BLaER1 treated with 17β-estradiol and CSF1 and Interleukin-3, amounts not matched to agents 10 nM and 100 nM (cell line): Measurements from ENCODE around the gene LAMC1.
A peak's percentile ranks its signal among the peaks of the same experiment; 100 is the strongest.

Source experiments
- H3K27ac ChIP-seq, 11 experiments: shearing (Covaris generic); formaldehyde crosslinking; 2 replicates each; pipeline ENCODE4 v1.8.1; 2022
- H3K27me3 ChIP-seq, 11 experiments: shearing (Covaris generic); formaldehyde crosslinking; 2 replicates each; pipeline ENCODE4 v1.8.1; 2022
- H3K36me3 ChIP-seq, 11 experiments: shearing (Covaris generic); formaldehyde crosslinking; 2 replicates each; pipeline ENCODE4 v1.8.1; 2022
- H3K4me1 ChIP-seq, 10 experiments: shearing (Covaris generic); formaldehyde crosslinking; 2 replicates each; pipeline ENCODE4 v1.8.1; 2022
- H3K4me2 ChIP-seq, 11 experiments: shearing (Covaris generic); formaldehyde crosslinking; 2 replicates each; pipeline ENCODE4 v1.8.1; 2022
- H3K4me3 ChIP-seq, 10 experiments: shearing (Covaris generic); formaldehyde crosslinking; 2 replicates each; pipeline ENCODE4 v1.8.1; 2022
- H3K9ac ChIP-seq, 11 experiments: shearing (Covaris generic); formaldehyde crosslinking; 2 replicates each; pipeline ENCODE4 v1.8.1; 2022
- H3K9me3 ChIP-seq, 11 experiments: shearing (Covaris generic); formaldehyde crosslinking; replicated peaks in 1 of 11; 2 replicates each; pipeline ENCODE4 v1.8.1; 2022
- H4K20me1 ChIP-seq, 11 experiments: shearing (Covaris generic); formaldehyde crosslinking; 2 replicates each; pipeline ENCODE4 v1.8.1; 2022
- Cebpa-rat ChIP-seq, 11 experiments: shearing (Covaris generic); IDR thresholded peaks; 2 replicates each; pipeline ENCODE4 v1.8.1; 2022

The LAMC1 gene

DNA sequence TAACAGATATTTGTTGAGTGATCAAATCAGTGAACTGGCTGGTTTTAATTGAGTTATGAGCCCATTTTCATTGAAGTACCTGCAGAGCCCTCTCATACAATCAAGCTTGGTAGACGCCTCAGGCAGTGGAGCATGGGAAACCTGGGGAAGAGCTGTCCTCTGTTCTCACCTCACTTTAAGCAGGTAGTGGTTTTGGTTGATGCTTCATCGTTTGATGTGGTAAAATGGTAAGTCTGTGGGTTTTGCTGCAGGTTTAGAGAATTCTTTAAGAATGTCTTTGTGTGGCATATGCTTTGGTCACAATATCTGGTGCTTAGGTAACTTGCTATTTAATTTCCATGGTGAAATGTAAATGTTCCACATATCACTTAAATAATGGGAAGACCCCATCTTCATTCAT is 10.0 kb downstream of the LAMC1 start:
- peaks cover 30 to 69% (median 57%) of the 10 kb centered on the region in 10 experiments for H3K4me1 ChIP-seq
- no peak overlapping the region for H3K27ac ChIP-seq
- H3K4me2 ChIP-seq = peak overlapping the region in 1 of 11 experiments; percentile 7; a peak in 1 of 22 replicates
- TF ChIP-seq Cebpa-rat (IDR thresholded peaks at IDR 0.05) = no peak
- peaks cover 0 to 77% (median 43%) of the 10 kb centered on the region in 11 experiments; a peak in 14 of 22 replicates for H4K20me1 ChIP-seq
- H3K4me3 ChIP-seq = no peak overlapping the region
- no peak overlapping the region for H3K9ac ChIP-seq
- H3K36me3 ChIP-seq = peaks cover 0 to 94% (median 57%) of the 10 kb centered on the region in 11 experiments; a peak in 18 of 22 replicates
- H3K27me3 ChIP-seq = no peaks in the 10 kb centered on the region
- H3K9me3 ChIP-seq = no peaks in the 10 kb centered on the region

DNA sequence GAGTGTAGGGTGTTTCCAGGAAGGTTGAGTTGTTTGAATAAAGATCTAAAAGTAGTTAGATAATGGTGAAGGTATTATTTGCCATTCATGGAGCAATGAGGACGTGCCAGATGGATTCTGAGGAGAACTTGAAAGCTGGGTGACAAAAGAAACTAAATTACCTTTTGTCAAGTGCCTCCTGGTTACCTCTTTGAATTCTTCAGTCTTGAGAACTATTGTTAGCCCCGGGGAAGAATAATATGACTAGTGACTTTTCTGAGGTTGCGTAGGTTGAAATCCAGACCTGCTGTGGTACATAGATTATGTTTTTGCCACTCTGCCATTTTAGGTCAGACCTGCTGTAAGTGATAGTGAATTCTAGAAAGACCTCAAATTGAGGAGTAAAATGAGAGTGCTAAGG is 11.5 kb downstream of the LAMC1 start:
- H3K9me3 ChIP-seq = no peaks in the 10 kb centered on the region
- H3K27me3 ChIP-seq = no peaks in the 10 kb centered on the region
- H3K4me3 ChIP-seq = no peak overlapping the region
- H4K20me1 ChIP-seq = peaks cover 0 to 62% (median 28%) of the 10 kb centered on the region in 11 experiments; a peak in 13 of 22 replicates
- H3K4me2 ChIP-seq = no peak overlapping the region
- H3K4me1 ChIP-seq = peaks cover 37 to 69% (median 60%) of the 10 kb centered on the region in 10 experiments
- H3K9ac ChIP-seq = no peak overlapping the region
- peaks cover 0 to 82% (median 43%) of the 10 kb centered on the region in 11 experiments; a peak in 17 of 22 replicates for H3K36me3 ChIP-seq
- H3K27ac ChIP-seq = peak overlapping the region in 1 of 11 experiments; percentile 12; a peak in 1 of 22 replicates
- TF ChIP-seq Cebpa-rat (IDR thresholded peaks at IDR 0.05) = no peak

DNA sequence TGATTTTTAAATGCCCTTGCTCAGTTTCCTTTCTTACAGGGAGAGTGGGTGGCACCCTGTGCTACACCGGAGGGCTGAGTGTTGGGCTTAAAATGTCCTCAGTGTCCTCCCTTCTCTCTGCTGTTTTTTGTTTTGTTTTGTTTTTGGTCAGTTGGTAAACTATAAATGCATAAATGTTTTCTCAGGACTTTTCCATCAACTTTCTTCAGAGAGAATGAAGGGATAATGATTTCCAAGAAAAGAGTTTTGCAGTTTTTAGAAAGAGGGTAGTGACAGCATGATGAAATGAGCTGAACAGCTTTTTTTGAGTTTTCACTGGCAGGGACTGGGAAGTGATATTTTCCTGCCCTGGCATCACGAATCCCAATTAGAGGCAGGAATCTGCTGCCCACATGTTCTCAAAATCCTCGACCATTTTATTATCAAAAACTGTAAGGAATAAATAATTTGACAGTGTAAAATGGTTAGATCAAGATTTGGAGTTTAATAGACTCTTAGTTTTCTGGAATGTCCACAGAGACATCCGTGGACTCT is 15.2 kb downstream of the LAMC1 start:
- peaks cover 0 to 42% (median 7%) of the 10 kb centered on the region in 11 experiments; a peak in 9 of 22 replicates for H4K20me1 ChIP-seq
- H3K36me3 ChIP-seq = peaks cover 0 to 47% (median 33%) of the 10 kb centered on the region in 11 experiments; a peak in 16 of 22 replicates
- no peaks in the 10 kb centered on the region for H3K27me3 ChIP-seq
- peak overlapping the region in 10 of 11 experiments; percentile 77 to 91 (median 83); a peak in 20 of 22 replicates for H3K4me2 ChIP-seq
- H3K9ac ChIP-seq = peak overlapping the region in 5 of 11 experiments; percentile 11 to 44 (median 24); a peak in 6 of 22 replicates
- TF ChIP-seq Cebpa-rat (IDR thresholded peaks at IDR 0.05) = no peak
- no peaks in the 10 kb centered on the region for H3K9me3 ChIP-seq
- H3K27ac ChIP-seq = peak overlapping the region in 8 of 11 experiments; percentile 32 to 91 (median 82); a peak in 15 of 22 replicates
- H3K4me1 ChIP-seq = peaks cover 39 to 76% (median 67%) of the 10 kb centered on the region in 10 experiments
- no peak overlapping the region for H3K4me3 ChIP-seq

DNA sequence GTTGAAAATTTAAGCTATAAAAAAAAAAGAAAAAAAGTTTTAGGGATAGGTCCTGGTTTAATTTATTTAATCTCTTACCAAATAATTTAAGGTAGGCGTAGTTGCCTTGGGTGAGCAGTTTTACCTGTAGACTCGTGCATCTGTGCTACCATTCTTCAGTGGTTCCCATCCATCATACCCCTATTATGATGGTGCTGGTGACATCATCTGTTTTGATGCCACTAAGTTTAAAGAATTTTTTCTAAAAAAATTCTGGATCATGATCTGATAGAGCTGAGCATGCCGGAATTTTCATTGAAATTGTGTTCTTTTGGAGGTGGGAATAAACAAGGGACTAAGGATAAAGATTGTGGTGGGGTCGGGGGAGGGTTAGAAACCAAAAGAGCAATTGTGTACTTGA is 15.7 kb downstream of the LAMC1 start:
- H3K9ac ChIP-seq = peak overlapping the region in 8 of 11 experiments; percentile 67 to 79 (median 74); a peak in 13 of 22 replicates
- H3K4me2 ChIP-seq = peak overlapping the region in 10 of 11 experiments; percentile 77 to 91 (median 83); a peak in 19 of 22 replicates
- peaks cover 39 to 82% (median 70%) of the 10 kb centered on the region in 10 experiments for H3K4me1 ChIP-seq
- H3K4me3 ChIP-seq = peak overlapping the region in 3 of 10 experiments; percentile 11 to 40 (median 40); a peak in 4 of 20 replicates
- peaks cover 0 to 40% (median 7%) of the 10 kb centered on the region in 11 experiments; a peak in 10 of 22 replicates for H4K20me1 ChIP-seq
- no peaks in the 10 kb centered on the region for H3K9me3 ChIP-seq
- no peak for TF ChIP-seq Cebpa-rat (IDR thresholded peaks at IDR 0.05)
- peak overlapping the region in 9 of 11 experiments; percentile 61 to 91 (median 83); a peak in 17 of 22 replicates for H3K27ac ChIP-seq
- H3K36me3 ChIP-seq = peaks cover 0 to 42% (median 28%) of the 10 kb centered on the region in 11 experiments; a peak in 15 of 22 replicates
- H3K27me3 ChIP-seq = no peaks in the 10 kb centered on the region

DNA sequence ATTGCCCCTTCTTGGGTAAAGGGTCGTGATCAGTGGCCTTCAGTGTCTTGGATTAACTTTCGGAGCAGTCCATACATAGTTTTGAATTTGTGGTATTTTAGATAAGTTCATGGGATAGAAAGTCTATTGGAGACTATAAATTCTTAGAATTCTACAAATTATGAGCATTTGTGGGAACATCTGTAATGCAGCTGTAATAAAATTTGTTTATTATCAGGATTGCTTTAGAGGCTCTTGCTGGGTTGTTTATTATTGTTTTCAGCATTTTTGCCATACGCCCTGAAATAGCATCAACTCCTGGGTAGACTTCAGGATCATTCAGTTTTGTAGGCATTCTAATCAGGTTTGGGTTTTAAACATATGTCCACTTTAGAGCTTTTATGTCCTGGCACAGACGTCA is 16.1 kb downstream of the LAMC1 start:
- Histone ChIP-seq H3K27ac (peak overlapping the region in 10 of 11 experiments; percentile 47 to 91 (median 81); a peak in 18 of 22 replicates), H3K9ac (peak overlapping the region in 9 of 11 experiments; percentile 63 to 79 (median 74); a peak in 19 of 22 replicates), H3K9me3 (no peaks in the 10 kb centered on the region), H3K4me2 (peak overlapping the region; percentile 77 to 91 (median 83)), H4K20me1 (peaks cover 0 to 41% (median 4%) of the 10 kb centered on the region in 11 experiments; a peak in 11 of 22 replicates), H3K4me1 (peaks cover 39 to 86% (median 74%) of the 10 kb centered on the region in 10 experiments), H3K4me3 (peak overlapping the region in 8 of 10 experiments; percentile 5 to 48 (median 40); a peak in 9 of 20 replicates), H3K36me3 (peaks cover 0 to 38% (median 24%) of the 10 kb centered on the region in 11 experiments; a peak in 14 of 22 replicates), H3K27me3 (no peaks in the 10 kb centered on the region)
- no peak for TF ChIP-seq Cebpa-rat (IDR thresholded peaks at IDR 0.05)

DNA sequence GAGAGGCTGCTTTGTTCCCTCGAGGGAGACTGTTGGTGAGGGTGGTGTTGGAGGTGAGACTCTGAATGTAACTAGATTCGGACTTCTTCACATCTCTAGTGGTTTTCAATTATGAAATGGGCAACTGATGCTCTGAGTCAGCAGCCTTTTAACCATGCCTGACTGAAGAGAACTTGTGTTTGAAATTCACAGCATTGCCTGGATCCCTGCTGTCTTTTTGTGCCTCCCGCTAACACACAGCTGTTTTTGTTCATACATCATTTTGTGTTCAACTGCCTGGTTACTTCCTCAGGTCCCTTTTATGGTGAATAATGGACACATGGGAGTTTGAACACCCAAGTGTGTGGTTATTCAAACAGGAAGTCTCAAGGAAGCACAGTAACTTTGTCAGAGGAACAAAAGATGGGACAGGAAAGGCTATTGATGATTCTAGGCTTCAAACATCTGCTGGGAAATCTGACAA is 16.8 kb downstream of the LAMC1 start:
- Histone ChIP-seq H3K36me3 (peaks cover 0 to 31% (median 17%) of the 10 kb centered on the region in 11 experiments; a peak in 12 of 22 replicates), H3K4me3 (peak overlapping the region in 9 of 10 experiments; percentile 1 to 48 (median 38); a peak in 9 of 20 replicates), H4K20me1 (peaks cover 0 to 41% (median 4%) of the 10 kb centered on the region in 11 experiments; a peak in 11 of 22 replicates), H3K4me2 (peak overlapping the region; percentile 77 to 91 (median 83)), H3K27ac (peak overlapping the region in 10 of 11 experiments; percentile 47 to 91 (median 81); a peak in 19 of 22 replicates), H3K4me1 (peaks cover 45 to 93% (median 81%) of the 10 kb centered on the region in 10 experiments), H3K27me3 (no peaks in the 10 kb centered on the region), H3K9ac (peak overlapping the region in 9 of 11 experiments; percentile 63 to 79 (median 74); a peak in 19 of 22 replicates), H3K9me3 (no peaks in the 10 kb centered on the region)
- no peak; a peak in 1 of 22 replicates for TF ChIP-seq Cebpa-rat (IDR thresholded peaks at IDR 0.05)

DNA sequence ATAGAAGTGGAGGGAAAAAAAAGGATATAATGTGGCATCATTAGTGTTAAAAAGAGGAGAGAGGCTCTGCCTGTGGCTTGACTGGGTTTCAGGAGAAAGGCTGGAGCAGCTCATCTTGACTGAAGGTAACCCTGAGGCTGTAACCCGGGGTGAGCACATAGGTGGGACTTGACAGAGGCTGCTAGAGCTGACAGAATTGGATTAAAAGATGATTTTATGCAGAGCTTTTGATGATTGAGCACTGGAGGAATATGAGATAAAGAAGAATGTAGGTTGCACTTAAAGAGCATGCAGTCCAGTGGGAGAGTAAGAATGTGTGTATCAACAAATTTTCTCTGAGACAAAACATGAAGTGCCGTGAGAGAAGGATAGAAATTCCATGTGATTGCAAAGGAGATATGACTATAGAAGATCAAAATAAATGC is 17.3 kb downstream of the LAMC1 start:
- Histone ChIP-seq H3K9me3 (no peaks in the 10 kb centered on the region), H4K20me1 (peaks cover 0 to 40% (median 4%) of the 10 kb centered on the region in 11 experiments; a peak in 11 of 22 replicates), H3K9ac (peak overlapping the region in 9 of 11 experiments; percentile 63 to 79 (median 74); a peak in 17 of 22 replicates), H3K4me1 (peaks cover 45 to 96% (median 85%) of the 10 kb centered on the region in 10 experiments), H3K4me3 (peak overlapping the region in 8 of 10 experiments; percentile 1 to 48 (median 34); a peak in 7 of 20 replicates), H3K4me2 (peak overlapping the region; percentile 77 to 91 (median 83)), H3K27ac (peak overlapping the region in 10 of 11 experiments; percentile 47 to 91 (median 81); a peak in 19 of 22 replicates), H3K27me3 (no peaks in the 10 kb centered on the region), H3K36me3 (peaks cover 0 to 25% (median 14%) of the 10 kb centered on the region in 11 experiments; a peak in 12 of 22 replicates)
- TF ChIP-seq Cebpa-rat (IDR thresholded peaks at IDR 0.05) = no peak

DNA sequence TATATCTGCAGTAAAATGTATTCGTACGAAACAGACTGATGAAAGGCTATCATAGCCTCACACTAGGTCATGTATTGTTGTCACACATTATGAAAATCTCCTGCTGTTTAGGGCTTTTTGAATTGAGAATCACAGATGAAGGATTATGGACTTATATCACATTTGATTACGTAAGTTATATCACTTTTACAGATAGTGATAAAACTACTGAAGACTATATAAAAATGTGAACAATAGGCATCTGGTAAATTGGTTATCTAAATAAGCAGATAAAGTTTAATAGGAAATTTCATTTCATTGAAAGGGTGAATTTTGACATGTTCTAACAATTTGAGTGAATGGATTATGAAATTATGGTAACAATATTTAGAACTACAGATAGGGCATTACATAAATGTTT is 20.0 kb downstream of the LAMC1 start:
- Histone ChIP-seq H3K4me1 (peaks cover 49 to 91% (median 75%) of the 10 kb centered on the region in 10 experiments), H3K4me3 (no peak overlapping the region), H4K20me1 (peaks cover 0 to 45% (median 9%) of the 10 kb centered on the region in 11 experiments; a peak in 11 of 22 replicates), H3K27me3 (no peaks in the 10 kb centered on the region), H3K36me3 (peaks cover 0 to 12% (median 0%) of the 10 kb centered on the region in 11 experiments; a peak in 4 of 22 replicates), H3K27ac (peak overlapping the region in 4 of 11 experiments; percentile 60 to 89 (median 83); a peak in 6 of 22 replicates), H3K4me2 (peak overlapping the region in 8 of 11 experiments; percentile 77 to 91 (median 83); a peak in 12 of 22 replicates), H3K9me3 (no peaks in the 10 kb centered on the region), H3K9ac (no peak overlapping the region)
- TF ChIP-seq Cebpa-rat (IDR thresholded peaks at IDR 0.05) = no peak
